ENCODE data around the gene UNC13A.

DNA sequence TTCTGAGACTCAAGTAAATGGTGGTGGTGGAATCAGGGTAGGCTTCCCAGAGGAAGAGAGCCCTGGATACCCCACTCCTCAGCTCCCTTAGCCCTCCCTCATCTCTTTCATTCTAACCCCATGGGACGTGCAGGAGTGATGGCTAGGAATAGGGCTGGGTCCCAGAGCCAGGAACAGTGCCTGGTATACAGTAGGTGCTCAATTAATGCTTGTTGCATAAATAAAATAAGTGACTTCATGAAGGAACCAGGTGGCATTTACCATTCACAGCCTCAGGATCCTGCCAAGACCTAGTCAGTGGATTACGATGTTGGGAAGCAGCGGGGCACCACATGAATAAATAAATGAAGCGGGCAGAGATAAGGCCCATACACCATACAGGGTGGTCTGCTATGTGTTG lies 3.9 kb downstream of the UNC13A start:
- TF ChIP-seq, protein P1, sequence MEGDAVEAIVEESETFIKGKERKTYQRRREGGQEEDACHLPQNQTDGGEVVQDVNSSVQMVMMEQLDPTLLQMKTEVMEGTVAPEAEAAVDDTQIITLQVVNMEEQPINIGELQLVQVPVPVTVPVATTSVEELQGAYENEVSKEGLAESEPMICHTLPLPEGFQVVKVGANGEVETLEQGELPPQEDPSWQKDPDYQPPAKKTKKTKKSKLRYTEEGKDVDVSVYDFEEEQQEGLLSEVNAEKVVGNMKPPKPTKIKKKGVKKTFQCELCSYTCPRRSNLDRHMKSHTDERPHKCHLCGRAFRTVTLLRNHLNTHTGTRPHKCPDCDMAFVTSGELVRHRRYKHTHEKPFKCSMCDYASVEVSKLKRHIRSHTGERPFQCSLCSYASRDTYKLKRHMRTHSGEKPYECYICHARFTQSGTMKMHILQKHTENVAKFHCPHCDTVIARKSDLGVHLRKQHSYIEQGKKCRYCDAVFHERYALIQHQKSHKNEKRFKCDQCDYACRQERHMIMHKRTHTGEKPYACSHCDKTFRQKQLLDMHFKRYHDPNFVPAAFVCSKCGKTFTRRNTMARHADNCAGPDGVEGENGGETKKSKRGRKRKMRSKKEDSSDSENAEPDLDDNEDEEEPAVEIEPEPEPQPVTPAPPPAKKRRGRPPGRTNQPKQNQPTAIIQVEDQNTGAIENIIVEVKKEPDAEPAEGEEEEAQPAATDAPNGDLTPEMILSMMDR (IDR thresholded peaks at IDR 0.05) = no peak
- no peak for TF ChIP-seq POLR2AphosphoS5 (IDR thresholded peaks at IDR 0.05)
- TF ChIP-seq POLR2A (IDR thresholded peaks at IDR 0.05) = no peak

Data from sigmoid colon (tissue), 4 donors.